Measurements from ENCODE around the gene SFXN2.

The SFXN2 gene

DNA sequence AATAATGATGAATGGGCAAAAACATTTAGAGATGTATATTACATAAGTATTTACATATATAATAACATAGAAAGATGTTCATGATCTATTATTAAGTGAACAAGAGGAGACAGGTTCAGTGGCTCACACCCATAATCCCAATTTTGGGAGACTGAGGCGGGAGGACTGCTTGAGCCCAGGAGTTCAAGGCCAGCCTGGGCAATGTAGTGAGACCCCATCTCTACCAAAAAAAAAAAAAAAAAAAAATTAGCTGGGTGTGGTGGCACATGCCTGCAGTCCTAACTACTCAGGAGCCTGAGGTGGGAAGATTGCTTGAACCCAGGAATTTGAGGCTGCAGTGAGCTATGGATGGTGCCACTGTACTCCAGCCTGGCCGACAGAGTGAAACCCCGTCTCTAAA lies 12.6 kb upstream of the SFXN2 start:
- Histone ChIP-seq H3K27ac (no peak overlapping the region), H3K4me2 (ENCODE audit: low read length) (no peak overlapping the region), H3K4me3 (ENCODE audit: low read depth, low read length) (no peak overlapping the region), H3K79me2 (peaks cover 45% of the 10 kb centered on the region), H3K4me1 (no peaks in the 10 kb centered on the region), H3K9ac (no peak overlapping the region), H3K27me3 (ENCODE audit: control insufficient read depth, insufficient read depth, low read length) (no peaks in the 10 kb centered on the region), H2AFZ (no peak overlapping the region), H3K9me3 (ENCODE audit: control insufficient read depth, low read length) (no peaks in the 10 kb centered on the region), H3K36me3 (ENCODE audit: control insufficient read depth, insufficient read depth, low read length) (no peaks in the 10 kb centered on the region)
- TF ChIP-seq CTCF (IDR thresholded peaks at IDR 0.05), result no peak

- Histone ChIP-seq H3K9ac (no peak overlapping the region), H2AFZ (no peak overlapping the region), H3K27ac (no peak overlapping the region), H3K79me2 (peaks cover 46% of the 10 kb centered on the region), H3K4me2 (ENCODE audit: low read length) (no peak overlapping the region), H3K9me3 (ENCODE audit: control insufficient read depth, low read length) (no peaks in the 10 kb centered on the region), H3K36me3 (ENCODE audit: control insufficient read depth, insufficient read depth, low read length) (no peaks in the 10 kb centered on the region), H3K4me3 (ENCODE audit: low read depth, low read length) (no peak overlapping the region), H3K4me1 (no peaks in the 10 kb centered on the region), H3K27me3 (ENCODE audit: control insufficient read depth, insufficient read depth, low read length) (no peaks in the 10 kb centered on the region)
- no peak for TF ChIP-seq CTCF (IDR thresholded peaks at IDR 0.05)
Measured at GRCh38 chr10:102702742-102703141, 11.7 kb upstream of the SFXN2 start.

DNA sequence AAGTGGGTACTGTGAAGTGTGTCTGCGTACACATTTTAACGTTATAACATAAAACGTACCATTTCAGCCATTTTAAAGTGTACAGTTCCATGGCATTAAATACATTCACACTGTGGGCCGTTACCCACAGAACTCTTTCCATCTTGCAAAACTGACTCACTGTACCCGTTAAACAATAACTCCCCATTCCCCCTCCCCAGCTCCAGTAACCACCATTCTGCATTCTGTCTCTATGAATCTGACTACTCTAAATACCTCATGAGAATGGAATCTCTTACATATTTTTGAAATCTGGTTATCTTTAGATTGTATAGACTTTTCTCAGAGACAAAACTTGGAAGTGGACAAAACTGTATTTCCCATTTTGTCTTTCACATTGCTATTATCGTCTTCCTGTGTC lies 9.5 kb upstream of the SFXN2 start:
- Histone ChIP-seq H3K9me3 (ENCODE audit: control insufficient read depth, low read length) (no peaks in the 10 kb centered on the region), H3K4me2 (ENCODE audit: low read length) (no peak overlapping the region), H3K36me3 (ENCODE audit: control insufficient read depth, insufficient read depth, low read length) (no peaks in the 10 kb centered on the region), H3K4me1 (no peaks in the 10 kb centered on the region), H3K9ac (no peak overlapping the region), H2AFZ (no peak overlapping the region), H3K27ac (no peak overlapping the region), H3K27me3 (ENCODE audit: control insufficient read depth, insufficient read depth, low read length) (no peaks in the 10 kb centered on the region), H3K79me2 (peaks cover 51% of the 10 kb centered on the region), H3K4me3 (ENCODE audit: low read depth, low read length) (no peak overlapping the region)
- no peak for TF ChIP-seq CTCF (IDR thresholded peaks at IDR 0.05)

- H3K27ac ChIP-seq, result no peak overlapping the region
- H3K79me2 ChIP-seq, result peaks cover 54% of the 10 kb centered on the region
- no peak overlapping the region for H2AFZ ChIP-seq
- no peak overlapping the region for H3K4me3 ChIP-seq (ENCODE audit: low read depth, low read length)
- no peaks in the 10 kb centered on the region for H3K9me3 ChIP-seq (ENCODE audit: control insufficient read depth, low read length)
- no peak overlapping the region for H3K9ac ChIP-seq
- no peaks in the 10 kb centered on the region for H3K27me3 ChIP-seq (ENCODE audit: control insufficient read depth, insufficient read depth, low read length)
- H3K4me2 ChIP-seq (ENCODE audit: low read length), result no peak overlapping the region
- H3K36me3 ChIP-seq (ENCODE audit: control insufficient read depth, insufficient read depth, low read length), result no peaks in the 10 kb centered on the region
- TF ChIP-seq CTCF (IDR thresholded peaks at IDR 0.05), result no peak
- H3K4me1 ChIP-seq, result peaks cover 3% of the 10 kb centered on the region
Measured at GRCh38 chr10:102705531-102705930, 8.9 kb upstream of the SFXN2 start.

- H3K27ac ChIP-seq, result no peak overlapping the region
- peak overlapping the region; percentile 4 for H3K4me2 ChIP-seq (ENCODE audit: low read length)
- no peak overlapping the region for H2AFZ ChIP-seq
- peaks cover 11% of the 10 kb centered on the region for H3K4me1 ChIP-seq
- H3K4me3 ChIP-seq (ENCODE audit: low read depth, low read length), result no peak overlapping the region
- no peaks in the 10 kb centered on the region for H3K27me3 ChIP-seq (ENCODE audit: control insufficient read depth, insufficient read depth, low read length)
- TF ChIP-seq CTCF (IDR thresholded peaks at IDR 0.05), result no peak
- no peaks in the 10 kb centered on the region for H3K9me3 ChIP-seq (ENCODE audit: control insufficient read depth, low read length)
- H3K79me2 ChIP-seq, result peaks cover 48% of the 10 kb centered on the region
- no peaks in the 10 kb centered on the region for H3K36me3 ChIP-seq (ENCODE audit: control insufficient read depth, insufficient read depth, low read length)
- no peak overlapping the region for H3K9ac ChIP-seq
Measured at GRCh38 chr10:102710609-102711008, 3.8 kb upstream of the SFXN2 start.
